ENCODE results near the gene CFI.
A peak's percentile ranks its signal among the peaks of the same experiment; 100 is the strongest.
"Not testable (repeated sequence)": the region's sequence is repeated elsewhere in the genome, so short reads cannot be mapped to it uniquely, and the experiment has no call there.

CFI gene

DNA sequence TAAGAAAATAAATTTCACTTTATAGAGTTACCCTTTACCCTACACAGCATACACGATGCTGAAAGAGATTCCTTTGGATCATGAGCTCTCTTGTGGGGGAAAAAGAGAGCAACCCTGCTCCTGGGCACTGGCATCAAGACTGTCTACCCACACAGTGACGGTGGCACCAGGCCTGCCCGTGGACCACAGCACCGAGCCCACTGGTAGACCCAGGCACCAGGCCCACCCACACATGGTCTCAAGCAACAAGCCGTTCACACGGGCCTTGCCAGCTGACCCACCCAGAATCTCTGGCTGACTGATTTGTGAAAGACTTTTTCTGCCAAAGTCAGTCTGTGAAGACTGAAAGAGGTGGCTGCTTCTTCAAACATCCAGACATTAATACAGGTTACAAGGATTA, 6.7 kb downstream of the CFI start:
- no peak for DNase-seq

DNA sequence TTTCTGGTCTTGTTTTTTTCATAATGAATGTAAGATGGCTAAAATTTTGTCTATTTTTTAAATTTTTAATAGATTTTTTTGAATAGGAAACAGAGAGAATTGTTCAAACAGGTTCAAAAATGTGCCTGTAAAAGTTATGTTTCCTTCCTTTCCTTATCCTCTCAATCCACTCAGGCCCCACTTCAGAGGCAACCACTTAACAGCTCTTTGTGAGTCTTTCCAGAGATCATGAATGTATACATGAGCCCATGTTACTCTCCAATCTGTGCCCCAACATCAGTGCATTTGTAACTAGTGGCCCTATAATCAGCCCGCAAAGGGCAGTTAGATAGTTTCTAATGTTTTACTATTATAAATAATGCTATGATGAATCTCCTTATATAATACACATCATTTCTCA, 14.0 kb downstream of the CFI start:
- DNase-seq, result no peak

DNA sequence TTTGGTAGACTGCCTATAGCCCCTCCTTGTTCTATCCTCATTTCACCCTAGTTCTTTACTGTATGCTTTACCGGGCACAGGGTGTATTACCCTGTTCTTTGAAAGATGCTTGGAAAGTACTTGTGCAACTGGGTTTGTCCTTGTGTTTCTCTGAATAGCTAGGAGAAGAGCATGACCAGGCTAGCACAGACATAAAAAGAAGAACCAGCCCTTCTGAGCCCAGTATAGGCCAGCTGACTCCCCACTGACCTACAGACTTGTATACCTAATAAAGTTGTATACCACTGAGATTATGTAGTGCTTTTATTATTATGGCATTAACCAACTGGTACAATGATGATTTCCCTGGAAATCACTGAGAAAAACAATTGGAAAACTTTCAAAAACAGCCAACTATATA, 15.0 kb downstream of the CFI start:
- no peak for DNase-seq

DNA sequence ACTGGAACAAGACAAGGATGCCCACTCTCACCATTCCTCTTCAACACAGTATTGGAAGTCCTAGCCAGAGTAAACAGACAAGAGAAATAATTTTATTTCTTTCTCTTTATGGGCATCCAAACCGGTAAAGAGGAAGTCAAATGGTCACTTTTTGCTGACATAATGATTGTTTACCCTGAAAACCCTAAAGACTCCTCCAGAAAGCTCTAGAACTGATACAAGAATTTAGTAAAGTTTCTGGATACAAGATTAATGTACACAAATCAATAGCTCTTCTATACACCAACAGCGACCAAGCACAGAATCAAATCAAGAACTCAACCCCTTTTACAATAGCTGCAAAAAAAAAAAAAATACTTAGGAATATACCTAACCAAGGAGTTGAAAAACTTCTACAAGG, 19.7 kb downstream of the CFI start:
- not testable (repeated sequence) for DNase-seq

DNA sequence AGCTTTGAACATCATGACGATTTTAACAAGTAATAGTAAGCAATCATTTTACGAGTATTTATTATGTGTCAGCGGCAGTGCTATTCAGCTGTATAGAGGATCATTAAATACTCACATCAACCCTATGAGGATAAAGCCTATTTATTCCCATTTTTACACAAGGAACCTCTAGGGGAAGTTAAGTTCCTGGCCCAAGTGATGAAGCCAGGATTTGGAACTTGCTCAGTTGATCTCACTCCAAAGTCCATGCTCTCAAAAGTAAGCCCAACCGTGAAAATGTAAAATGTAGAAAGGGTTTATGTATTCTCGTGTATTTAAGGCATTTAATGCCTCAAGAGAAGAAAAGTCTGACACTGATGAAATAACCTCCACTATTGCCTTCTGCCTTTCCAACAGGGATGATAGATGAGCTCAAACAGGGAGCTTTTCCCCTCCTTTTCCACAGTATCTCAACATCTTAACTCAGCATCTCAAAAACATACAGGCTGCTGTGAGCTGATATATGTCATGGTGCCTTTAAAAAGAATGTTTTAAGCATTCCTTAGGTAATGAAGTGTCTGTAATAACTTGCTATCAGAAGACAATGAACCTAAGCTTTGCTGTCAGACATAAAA, 36.9 kb downstream of the CFI start:
- DNase-seq, result no peak

DNA sequence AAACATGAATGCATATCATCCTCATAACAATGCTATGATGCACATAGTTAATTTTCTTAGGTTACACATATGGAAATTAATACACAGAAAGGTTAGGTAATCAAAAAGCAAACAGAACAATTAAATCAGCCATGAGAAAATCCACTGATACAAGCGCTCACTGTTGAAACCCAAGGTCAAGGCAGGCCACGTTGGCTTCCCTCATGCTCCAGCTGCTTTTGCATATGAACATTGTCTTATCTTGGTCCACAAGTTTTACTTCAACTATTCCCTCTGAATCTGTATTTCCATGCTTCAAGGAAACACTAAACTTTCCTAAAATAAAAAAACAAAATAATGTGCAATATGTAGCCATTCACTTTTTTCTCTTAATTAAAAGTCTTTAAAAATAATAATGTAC, 37.4 kb downstream of the CFI start:
- DNase-seq, result no peak

DNA sequence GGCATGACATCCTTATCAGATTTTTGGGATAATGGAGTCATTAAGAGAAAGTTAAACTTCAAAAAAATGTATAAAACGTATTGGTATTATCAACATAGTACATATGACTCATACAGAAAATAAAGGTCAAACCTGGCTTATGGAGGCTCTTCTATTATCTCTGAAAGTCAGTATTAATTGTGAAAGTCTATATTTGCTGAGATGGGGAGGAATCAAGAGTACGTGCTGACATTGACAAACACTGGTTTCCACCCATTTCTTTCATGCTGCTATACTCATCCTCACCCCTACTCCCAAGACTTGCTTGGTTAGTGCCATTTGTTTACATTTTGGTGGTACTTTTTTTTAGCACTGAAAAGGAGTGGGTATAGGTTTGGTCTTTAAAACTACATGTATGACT, 41.1 kb downstream of the CFI start:
- no peak for DNase-seq

DNA sequence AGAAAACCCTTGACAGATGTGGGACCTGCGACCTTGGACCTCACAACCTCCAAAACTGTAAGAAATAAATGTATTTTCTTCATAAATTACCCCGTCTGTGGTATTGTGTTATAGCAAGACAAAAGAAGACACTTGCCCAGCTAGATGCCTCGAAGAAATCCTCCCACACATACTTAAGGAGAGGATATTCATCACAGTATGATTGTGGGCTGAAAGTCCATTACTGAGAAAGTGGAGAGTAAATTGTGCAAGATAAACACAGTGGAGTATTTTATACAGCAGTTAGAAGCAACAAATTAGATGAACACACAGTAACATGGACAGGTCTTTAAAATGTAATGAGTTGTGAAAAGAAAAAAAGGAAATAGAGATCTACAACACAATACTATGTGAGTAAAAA, 46.1 kb downstream of the CFI start:
- no peak for DNase-seq

DNA sequence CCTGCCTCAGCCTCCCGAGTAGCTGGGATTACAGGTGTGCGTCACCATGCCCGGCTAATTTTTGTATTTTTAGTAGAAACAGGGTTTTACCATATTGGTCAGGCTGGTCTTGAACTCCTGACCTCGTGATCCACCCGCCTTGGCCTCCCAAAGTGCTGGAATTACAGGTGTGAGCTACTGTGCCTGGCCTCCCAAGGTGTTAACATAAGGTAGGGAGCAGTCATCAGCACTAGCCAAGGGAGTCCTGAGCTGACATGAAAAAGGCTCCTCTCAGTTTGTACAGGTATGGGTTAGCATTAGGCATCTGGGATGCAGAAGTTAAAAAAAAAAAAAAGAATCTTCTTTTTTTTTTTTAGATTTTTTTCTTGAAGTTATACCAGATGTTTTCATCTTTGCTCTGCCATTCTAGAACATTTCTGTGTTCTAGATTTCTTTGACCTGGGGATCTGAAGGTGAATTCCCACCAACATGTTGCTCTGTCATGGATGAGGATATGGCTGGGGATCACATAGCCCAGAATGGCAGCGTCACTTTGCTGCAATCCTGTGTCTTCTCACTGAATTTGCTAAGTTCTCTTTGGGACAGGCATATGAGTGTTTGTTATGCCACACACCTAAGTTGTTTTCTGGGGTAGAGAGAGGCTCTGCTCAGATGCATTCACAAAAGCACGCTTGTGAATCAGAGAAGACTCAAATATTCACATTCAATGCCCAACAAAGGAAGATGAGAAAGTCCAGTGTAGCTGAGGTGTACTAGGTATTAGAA, 47.5 kb downstream of the CFI start:
- DNase-seq, result no peak

DNA sequence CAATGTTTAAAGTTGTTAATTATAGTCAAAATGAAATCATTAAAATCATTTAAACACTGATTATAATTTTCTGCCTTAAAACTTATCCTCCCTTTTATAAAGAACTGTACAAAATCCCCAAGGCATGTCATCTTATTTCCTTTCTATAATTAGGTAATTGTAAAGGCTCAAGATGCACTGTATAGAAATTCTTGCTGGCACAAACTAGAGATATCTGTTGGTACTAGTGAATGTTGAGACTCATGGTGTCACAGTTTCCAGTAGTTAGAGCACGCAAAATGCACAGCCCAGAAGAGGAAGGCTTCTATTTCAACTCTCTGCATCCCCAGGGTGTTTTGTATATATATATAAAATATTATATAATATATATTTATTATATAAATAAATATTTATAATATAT, 49.3 kb downstream of the CFI start:
- no peak for DNase-seq

DNA sequence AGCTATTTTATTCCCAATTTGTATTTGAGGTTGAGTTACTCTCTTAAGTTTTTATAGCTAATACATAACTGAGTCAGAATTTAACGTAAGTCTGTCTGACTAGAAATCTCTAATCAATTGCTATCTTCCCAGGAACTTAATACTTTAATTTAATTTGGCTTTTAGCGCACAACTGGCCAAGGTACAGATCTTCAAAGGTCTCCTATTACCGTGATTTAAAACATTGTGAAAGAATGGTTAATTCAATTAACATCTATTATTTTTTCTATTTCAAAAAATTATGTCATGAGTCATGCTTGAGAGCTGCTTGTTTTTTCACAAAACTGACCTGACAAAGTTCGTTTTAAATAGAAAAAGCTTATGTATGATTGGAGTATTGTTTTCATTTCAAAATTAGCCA, 49.9 kb downstream of the CFI start:
- DNase-seq, result no peak

DNA sequence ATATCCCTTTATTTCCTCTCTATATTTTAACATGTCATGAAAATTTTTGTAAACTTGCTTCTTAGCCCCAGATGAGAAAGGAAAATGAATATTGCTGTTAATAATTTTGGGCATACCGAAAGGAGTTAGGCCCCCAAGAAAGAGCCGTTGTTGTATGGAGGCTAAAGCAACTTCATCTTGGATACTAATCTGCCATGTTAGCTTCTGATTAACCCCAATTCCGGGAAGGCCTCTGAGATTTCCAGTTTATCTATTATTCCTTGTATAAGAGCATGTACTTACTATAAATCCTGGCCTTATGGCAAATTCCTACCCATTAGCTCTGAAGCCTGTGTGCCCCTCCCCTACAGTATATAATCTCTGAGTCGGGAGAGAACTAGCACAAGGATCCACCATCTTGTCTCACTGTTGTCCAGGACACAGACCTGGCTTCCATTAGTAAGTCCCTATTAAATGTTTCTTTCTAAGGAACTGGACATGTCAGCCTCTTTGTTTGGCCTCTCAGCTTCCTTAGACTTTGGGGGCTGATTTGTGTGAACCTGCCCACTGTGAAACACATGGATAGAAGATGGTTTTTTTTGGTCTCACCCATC, 51.1 kb downstream of the CFI start:
- DNase-seq, result no peak

DNA sequence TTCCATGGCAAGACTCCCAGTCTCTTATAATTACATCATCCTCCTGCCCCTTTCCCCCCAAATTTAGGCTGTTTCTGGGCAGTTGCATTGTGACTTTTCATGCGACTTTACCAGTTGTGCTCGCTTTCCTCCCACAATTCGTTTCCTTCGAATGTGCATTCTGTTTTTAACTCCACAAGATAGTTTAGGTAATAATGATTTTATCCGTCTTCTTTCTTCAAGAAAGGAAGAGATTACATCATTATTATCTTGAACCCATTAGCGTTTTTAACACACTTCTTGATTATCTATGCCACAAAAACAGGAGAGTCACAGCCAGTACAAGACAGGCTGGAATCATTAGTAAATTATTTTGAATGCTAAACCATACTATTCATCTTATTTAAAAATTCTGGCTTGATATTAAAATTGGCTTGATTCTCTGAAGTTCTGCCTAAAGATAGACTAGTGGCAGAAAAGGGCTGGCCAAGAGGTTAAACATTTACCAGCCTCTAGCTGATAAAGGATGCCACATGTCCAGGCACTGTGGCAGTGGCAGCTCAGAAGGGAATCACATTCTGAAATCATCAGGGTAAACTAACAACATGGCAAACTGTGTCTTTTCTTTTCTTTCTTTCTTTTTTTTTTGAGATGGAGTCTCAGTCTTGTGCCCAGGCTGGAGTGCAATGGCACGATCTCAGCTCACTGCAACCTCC, 52.3 kb downstream of the CFI start:
- DNase-seq, result no peak

DNA sequence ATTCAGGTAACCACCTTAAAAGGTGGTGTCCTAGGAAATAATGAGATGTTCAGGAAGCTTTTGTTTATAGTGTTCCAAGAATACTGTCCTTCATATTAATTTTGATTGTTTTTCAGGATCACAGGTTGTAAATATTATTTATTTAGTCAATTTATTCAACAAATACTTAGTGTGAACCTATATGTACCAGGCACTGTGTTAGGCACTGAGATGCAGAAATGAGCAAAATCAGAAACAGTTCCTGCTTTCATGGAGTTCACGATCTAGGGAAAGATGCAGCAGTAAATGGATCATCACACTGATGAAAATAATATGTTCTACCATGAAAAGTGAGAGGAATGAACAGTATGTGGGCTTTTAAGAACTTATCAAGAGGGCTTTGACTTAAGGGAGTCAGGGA, 53.7 kb downstream of the CFI start:
- DNase-seq, result no peak

DNA sequence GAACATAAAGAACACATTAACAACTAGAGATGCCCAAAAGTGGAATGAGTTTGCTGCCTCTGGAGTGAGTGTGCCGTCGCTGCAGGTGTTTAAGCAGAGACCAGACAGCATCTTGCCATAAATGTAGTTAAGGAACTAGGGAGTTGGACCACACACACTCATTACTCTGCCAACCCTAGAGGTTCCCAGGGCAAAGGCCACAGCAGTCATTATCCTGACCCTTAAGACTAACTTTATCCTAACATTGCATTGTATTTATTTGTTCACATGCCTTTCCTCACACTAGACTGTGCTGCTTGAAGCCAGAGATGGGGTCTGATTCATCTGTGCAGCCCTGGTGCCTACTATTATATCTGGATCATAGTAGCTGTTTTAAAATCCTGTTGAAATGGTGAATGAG, 55.1 kb downstream of the CFI start:
- no peak for DNase-seq

DNA sequence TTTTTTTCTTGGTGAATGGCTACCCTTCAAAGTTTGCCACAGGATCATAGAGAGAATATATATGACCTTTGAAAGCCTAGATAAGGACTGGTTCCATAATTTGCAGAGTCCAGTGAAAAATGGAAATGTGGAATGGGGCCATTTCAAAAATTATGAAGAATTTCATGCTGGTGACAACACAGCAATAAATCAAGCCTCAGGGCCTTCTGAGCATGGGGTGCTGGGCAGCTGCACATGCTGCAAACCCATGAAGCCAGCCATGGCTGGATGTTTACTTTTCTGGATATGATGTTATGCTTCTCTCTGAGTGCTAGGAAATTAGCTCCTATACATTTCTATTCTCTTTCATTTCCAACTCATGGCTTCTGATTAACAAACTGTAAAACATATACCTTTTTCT, 56.0 kb downstream of the CFI start:
- no peak for DNase-seq

DNA sequence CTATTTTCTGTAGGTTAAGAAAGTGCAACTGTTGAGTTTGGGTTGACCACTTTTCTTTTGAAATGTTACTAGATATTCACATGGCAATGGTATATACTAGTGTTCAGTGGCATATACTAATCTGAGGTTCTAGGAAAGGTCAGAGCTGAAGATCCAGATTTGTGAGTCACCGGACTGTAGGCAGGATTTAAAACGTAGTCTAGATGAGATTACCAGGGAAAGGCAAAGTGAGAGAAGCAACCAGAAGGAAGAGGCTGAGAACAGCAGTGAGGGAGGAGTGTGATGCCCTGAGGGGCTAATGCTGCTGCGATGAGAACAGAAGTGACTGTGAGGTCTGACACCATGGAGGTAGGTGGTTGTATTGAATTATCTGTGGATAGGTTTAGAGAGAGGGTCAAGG, 62.3 kb downstream of the CFI start:
- DNase-seq, result no peak

DNA sequence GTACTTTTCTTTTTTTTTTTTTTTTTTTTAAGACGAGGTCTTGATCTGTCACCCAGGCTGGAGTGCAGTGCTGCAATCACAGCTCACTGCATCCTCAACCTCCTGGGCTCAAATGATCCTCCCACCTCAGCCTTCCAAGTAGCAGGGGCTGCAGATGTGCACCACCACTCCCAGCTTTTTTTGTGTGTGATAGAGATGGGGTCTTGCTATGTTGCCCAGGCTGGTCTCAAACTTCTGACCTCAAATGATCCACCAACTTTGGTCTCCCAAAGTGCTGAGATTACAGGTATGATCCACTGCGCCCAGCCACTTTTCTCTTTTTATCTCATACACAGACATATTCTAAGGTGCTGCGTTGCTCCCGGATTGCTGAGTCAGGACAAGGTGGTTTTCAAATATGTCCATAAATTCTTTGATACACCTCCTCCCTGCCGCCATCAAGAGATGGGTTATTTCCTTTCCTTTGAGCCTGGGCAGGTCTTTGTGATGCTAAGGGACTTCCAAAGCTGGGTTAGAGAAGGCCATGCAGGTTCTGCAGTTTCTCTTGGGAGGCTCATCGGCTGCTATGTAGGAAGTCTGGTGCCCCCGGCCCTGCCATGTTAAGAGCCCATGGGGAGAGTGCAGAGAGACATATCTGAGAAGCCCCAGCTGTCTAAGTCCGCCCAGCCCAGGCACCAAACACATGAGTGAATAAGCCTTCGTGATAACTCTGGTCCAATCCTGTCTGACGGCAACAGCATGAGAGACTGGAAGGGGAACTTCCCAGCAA, 63.5 kb downstream of the CFI start:
- DNase-seq, result no peak

DNA sequence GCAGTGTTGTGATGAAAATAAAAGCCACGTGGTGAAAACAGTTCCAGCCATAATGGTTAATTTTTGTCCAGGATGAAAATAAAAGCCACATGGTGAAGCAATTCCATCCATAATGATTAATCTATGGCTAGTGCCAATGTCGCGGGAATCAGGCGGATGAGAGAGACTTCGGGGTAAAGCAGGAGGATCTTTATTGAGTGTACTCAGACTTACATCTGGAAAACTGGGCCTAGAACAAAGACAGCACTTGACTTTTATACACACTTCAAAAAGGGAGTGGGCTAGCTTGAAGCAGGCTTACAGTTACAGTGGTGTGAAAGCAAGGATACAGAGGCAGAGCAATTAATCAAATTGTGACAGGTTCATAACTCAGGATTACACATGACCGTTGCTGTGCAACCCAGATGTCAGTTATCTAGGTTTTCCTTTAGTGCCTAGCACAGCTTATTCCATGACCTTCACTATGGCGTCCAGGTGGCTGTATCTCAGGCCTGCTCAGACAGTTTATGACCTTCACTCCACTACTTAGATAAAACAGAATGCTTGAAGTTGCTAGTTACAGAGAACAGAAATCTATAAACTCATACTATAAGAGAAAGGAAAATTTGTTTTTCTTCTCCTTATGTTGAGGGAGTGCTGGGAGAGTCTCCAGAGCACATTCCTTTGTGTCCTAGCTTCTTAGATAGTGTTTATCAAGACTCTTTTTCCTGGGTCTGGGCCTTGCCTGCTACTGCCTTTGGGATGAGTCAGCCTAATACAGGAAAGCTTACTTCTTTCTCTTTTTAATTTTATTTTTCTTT, 66.0 kb downstream of the CFI start:
- DNase-seq, result peak; percentile 9

DNA sequence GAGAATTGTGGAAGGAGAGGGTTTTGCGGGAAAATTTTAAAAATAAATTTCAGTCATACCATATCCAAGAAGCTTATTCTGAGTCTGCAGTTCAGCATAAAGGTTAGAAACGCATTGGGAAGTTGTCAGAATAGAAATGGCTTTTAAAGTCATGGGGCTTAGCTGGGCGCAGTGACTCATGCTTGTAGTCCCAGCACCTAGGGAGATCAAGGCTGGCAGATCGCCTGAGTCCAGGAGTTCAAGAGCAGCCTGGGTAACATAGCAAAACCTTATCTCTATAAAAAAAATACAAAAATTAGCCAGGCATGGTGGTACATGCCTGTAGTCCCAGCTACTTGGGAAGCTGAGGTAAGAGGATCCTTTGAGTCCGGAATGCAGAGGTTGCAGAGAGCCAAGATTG, 68.1 kb downstream of the CFI start:
- no peak for DNase-seq

DNA sequence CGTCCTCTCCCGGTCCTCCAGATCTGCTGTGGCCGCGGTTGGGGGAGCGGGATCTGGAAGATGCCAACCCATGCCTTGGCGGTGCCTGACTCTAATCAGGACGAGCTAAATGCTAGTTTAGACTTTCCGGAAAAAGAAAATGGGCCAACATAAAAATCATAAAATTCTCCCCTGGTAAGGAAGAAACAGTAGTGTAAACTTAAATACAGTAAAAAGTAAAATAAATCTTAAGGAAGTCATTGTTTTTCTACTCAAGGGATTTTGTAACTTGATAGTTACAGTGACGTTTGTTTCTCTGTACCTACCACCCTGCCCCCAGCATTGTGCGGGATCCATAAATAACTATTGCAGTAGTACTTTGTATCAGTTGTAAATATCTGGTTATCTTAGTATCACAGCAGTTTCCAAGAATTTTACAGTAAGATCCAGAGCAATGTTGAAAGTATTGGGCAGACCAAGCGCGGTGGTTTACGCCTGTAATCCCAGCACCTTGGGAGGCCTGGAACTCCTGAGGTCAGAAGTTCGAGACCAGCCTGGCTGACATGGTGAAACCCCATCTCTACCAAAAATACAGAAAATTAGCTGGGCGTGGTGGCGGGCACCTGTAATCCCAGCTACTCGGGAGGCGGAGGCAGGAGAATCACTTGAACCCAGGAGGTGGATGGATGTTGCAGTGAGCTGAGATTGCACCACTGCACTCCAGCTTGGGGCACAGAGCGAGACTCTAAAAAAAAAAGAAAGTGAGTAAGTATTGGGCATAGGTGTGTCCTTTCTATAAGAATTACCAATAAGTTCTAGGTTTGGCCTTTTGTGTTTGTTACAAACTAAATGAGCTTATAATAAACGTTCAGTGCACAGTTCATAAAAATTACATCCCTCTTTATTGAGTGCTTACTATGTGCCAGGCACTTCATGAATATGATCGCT, 70.9 kb downstream of the CFI start:
- DNase-seq, result no peak
